Amniotic epithelial cell (primary cell): Measurements from ENCODE around the gene KYNU.
"Not testable (repeated sequence)": the region's sequence is repeated elsewhere in the genome, so short reads cannot be mapped to it uniquely, and the experiment has no call there.

Experiments
- DNase-seq: peaks from one replicate; pipeline ENCODE4 v3.0.0-alpha.2; 2010; ENCODE audit warnings: low read depth

Gene KYNU

DNA sequence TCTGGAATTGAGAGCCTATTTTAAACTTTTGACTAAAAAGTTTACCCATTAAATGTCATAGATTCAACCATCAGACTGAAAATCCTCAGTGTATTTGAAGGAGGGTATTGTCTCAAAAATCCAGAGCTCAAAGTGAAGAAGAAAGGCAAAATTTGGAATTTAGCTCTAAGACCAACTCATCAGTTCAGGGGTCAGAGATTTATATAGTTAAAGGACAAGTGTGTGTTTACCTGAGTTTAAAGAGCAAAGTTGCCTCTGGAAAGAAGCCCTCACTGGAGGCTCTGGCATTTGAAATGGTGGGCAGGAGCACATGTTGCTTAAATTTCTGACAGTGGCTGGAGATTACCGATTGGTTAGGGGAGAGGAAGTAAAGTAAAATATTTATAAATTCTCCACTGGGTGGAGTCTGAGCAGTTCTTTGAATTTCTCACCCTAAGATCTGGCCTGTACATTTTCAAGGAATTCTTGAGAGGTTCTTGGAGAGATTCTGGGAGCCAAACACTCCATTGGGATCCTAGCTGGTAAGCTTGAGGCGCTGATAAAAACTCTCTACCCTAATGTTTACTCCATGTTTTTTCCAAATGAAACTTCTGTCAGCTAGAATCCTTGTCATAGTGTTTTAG lies at the start of gene KYNU:
Gene KYNU (plus strand): TSS at position 449 of the 623 bp plus-strand sequence. CDS start 7,704 bp downstream, outside the sequence.
- DNase-seq, result peak; percentile 33

GRCh38 chr2:142834021-142834420 lies 43.4 kb upstream of the KYNU start:
- peak; percentile 65 for DNase-seq

- DNase-seq, result no peak
Measured at GRCh38 chr2:142840436-142840835, 37.0 kb upstream of the KYNU start.

DNA sequence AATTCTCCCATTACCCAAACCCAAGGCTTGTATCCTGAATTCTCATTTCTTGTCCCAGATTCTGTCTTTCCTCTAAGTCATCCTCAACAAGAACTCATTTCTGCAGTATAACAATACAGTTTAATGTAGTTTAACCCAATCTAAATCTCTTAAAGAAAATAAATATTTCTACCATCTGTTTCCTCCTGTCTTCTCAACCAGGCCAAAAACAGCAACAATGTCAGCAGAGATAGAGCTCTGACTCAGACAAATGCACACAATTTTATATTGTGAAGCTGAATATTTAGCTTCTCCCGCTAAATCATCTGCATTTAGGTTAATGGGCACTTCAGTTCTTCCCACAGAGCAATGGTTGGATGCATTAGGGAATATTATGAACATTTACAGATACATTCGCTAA lies 35.7 kb upstream of the KYNU start:
- no peak for DNase-seq

DNA sequence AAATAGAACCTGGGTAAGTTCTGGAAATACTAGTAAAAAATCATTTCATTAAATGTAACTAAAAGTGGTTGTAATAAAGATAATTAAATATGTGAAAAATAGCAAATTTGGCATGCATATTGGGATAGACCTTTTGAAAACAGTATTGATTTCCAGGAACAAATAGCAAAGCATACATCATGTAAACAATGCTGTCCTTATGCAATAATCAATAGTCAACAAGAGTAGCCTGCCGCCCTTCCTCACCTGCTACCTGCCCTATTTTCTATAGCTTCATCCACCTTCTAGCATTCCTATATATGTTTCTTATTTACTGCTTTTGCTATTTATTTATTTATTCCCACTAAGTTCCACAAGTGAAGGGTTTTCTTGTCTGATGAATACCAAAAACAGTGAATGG lies 35.1 kb upstream of the KYNU start:
- no peak for DNase-seq

DNA sequence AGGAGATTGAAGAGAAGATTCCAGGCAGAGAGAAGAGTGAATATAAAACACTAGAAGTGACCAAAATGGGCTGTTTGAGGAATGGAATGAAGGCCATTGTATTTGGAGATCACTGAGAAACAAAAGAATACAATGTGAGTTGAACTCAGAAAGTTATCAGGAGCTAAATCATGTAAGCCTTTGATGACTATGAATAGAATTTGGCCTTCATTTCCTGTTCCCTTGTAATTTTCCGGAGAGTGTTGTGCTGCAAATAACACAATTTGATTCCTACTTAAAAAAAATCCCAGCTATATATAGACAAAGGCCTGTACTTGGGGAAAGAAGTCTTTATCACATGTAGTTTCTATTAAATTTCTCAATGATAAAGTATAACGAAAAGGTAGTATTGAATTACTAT lies 33.7 kb upstream of the KYNU start:
- DNase-seq, result no peak

DNA sequence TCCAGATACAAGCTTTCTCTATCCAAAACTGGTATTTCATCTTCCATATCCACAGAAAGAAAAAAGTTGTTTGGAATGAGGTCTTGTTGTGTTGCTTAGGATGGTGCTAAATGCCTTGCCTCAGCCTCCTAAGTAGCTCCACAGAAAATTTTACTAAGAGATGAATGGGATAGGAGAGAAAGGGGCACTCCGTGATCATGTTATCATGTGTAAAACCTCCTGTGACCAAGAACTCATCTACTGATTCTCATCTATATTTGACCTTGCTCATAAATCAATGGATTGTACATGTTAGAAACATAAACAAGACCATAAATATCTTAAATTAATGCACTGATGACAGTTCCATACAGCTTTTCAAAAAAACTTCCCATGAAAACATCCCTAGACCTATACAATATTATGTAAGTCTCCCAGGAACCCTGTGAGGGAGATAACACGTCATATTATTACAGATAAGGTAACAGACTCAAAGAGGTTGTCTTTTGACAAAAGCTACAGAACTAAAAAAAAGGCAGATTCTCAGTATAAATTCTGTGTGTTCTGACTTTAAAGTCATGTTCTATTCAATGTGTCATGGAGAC lies 29.3 kb upstream of the KYNU start:
- DNase-seq, result no peak

- no peak for DNase-seq
Measured at GRCh38 chr2:142849820-142850219, 27.6 kb upstream of the KYNU start.

DNA sequence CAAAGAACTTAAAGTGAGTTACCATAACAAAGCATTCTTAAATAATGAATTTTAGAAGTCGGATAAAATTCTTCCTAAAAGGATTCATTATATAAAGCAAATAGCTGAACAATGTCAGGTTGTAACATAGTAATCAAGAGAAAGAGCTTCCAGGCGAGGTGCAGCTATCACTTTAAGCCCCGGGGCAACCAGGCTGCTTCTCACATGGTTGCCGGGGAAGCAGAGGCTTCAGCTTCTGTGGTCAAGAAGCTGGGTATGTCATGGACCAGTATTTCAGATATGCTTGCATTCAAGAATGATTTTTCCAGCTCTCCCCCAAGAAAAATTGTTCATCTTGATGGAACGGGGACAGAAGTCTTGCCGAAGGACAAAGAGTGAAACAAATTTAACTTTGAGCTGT lies 23.6 kb upstream of the KYNU start:
- peak; percentile 15 for DNase-seq

DNA sequence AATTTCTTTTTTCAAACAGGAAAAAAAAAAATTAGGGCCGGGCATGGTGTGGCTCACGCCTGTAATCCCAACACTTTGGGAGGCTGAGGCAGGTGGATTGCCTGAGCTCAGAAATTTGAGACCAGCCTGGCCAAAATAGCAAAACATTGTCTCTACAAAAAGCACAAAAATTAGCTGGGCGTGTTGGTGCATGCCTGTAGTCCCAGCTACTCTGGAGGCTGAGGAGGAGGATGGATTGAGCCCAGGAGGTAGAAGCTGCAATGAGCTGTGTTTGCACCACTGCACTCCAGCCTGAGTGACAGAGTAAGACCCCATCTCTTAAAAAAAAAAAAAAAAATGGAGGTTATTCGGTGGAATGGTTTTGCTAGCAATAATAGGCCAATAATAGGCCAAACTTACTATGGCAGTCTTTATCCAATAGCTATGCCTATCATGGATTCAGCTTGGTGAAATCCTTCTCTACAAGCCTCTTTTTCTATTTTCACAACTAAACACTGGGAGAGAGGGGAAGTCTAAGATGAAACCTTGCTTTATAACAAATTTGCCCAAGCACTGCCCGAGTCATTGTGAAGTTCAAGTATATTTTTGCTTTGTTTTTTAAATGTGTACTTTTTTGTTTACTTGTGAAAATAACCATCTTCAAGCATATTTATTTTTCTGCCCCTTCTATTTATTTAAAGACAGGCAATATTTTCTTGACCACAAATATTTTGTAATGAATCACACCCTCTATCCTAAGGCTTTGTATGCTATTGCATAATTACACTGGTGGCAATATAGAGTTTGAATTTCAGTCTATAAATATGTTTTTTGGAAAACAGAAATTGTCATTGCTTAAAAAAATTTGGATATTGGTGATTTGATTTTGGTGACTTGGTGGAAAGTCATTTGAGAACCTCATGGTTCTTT lies 20.0 kb upstream of the KYNU start:
- peak; percentile 57 for DNase-seq

DNA sequence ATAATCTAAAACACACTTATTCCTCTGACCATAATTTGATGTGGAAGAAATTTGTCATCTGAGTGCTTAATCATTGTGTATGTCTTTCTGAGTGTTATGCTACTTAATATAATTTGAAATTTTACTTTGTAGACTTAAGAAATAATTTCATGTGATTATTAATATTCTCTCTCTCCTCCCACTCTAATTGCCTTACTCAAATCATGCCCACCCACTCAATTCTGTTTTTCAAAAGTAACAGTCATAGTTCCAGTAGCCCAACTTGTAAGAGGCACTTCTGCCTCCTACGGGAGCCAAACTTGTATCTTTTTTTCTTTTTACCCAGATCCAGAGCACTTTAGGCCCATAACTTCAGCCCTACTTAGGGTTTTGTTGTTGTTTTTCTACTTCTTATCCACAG lies 18.5 kb upstream of the KYNU start:
- DNase-seq, result no peak

DNA sequence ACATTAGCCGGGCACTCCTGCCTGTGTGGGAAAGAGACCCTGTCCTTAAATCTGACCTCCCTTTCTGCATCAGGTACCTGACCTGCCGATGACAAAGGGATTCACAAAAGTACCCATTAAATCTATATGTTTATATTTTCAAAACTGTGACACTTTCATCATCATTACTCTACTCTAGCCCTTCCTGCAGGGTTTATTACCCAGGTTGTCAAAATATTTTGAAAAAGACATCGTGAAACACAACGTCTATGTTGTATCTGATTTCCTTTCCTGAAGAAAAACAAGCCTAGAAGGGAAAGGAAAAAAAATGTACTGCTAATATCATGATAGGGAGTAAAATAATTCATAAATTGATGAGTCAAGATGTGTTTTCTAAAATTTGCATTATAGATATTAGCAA lies 15.2 kb upstream of the KYNU start:
- DNase-seq, result no peak

DNA sequence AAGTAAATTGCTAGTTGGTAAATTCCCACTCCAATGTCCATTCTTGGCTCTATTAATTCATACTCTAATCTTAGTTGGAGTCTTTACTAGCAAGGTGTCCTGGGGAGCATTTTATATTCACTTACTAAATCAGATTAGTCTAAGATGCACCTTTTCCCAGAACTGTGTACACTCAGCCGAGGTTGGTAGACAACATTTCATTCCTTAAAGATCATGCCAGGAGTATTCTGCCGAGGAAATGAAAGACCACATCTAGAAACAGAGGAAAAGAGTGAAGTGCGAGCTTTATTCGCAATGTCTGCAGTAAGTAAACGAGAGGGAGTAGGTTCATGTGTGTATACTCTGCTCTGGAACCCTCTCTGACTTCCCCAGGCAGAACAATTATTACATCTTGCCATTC lies 14.6 kb upstream of the KYNU start:
- no peak for DNase-seq

DNA sequence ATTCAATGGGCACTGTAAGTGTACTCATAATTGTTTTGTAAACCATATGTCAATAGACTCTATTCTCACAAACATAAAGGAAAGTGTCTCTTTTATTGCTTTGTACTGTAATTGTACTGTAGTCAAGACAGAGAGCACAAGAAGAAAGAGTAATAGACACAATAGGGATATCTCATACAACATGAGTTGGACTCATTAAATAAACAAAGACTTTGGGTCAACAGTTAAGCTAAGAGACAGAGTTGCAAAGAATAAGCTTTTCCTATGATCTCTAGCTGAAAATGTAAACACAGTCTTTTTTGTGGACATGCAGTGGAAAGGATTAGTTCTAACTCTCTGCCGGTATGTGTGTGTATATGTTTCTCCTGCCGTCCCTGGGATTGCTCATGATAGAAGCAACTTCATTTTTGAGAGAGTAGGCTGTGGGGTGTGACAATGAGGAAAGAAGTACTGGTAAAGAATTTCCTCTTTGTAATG lies 13.9 kb upstream of the KYNU start:
- DNase-seq, result peak; percentile 40

DNA sequence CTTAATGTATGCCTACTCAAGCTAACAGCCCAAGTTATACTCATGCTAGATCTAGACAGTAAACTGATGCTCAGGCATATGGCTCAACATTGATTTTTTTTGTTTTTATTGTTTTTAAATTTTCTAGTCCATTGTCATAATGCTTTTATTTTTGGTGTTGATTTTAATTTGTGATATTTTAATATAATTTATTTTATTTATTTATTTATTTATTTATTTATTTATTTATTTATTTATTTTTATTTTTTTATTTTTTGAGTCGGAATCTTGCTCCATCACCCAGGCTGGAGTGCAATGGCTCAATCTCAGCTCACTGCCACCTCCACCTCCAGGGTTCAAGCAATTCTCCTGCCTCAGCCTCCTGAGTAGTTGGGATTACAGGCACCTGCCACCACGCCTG lies 12.9 kb upstream of the KYNU start:
- DNase-seq, result not testable (repeated sequence)

DNA sequence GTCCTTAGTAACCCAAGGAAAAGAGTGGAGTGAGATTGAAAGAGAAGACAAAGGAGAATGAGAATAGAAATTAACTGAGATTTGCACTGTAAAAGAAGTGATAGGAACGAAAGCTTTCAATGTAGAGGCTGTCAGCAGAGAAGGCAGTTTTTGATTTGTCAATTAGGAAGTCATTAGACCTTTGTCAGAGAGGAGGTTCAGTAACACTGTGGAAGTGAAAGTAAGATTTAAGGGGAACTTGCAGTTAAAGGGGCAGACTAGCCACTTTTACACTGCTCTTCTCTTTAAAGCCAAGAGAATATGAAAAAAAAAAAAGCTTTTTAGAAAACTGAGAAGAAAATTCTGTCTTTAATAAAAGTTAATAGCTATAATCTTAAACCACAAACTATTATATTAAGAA lies 11.5 kb upstream of the KYNU start:
- no peak for DNase-seq

GRCh38 chr2:142866426-142866825 lies 11.0 kb upstream of the KYNU start:
- no peak for DNase-seq

GRCh38 chr2:142867136-142867535 lies 10.3 kb upstream of the KYNU start:
- no peak for DNase-seq

GRCh38 chr2:142868229-142868762 lies 9.2 kb upstream of the KYNU start:
- no peak for DNase-seq

DNA sequence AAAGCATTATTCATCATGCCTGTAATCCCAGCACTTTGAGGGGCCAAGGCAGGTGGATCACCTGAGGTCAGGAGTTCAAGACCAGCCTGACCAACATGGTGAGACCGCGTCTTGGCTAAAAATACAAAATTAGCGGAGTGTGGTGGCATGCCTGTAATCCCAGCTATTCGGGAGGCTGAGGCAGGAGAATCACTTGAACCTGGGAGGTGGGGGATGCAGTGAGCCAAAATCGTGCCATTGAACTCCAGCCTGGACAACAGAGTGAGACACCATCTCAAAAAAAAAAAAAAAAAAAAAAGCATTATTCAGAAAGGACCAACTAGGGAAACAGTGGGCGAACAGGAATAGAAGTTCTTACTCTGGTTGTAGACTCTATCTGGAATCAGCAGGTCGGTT lies 8.4 kb upstream of the KYNU start:
- not testable (repeated sequence) for DNase-seq

DNA sequence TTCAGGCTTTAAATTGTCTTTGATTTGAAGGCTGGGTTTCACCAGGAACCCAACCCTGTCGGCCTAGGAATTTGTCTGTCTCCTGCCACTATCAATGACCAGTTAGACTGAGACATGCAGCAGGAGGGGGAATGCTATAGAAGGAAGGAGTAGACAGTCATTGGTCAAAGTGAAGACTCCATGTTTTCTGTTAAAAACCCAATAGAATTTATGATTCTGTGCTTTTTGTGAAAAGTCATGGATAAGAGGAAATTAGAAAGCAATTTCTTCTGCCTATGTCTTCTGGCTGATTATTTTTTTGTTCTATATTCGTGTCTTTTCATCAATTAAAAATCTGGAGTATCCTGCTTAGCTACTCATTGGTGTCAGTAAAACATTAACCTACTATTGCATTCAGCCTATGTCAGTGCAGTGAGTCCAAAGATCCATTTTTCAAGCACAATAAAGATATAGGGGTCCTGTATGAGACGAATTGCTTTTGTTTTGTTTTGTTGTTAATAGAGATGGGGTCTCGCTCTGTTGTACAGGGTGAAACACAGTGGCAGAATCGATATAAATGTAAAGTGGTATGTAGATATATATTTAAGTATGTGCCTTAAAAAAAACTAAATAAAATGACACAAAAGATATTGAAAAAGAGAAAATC lies 7.9 kb upstream of the KYNU start:
- no peak for DNase-seq

- peak; percentile 78 for DNase-seq
Measured at GRCh38 chr2:142870526-142870925, 6.9 kb upstream of the KYNU start.
